K562 (cell line): ENCODE measurements around the gene VAT1L.

ENCODE experiments used
- ARHGAP35 ChIP-seq: fragments of 450-650 bp; IDR thresholded peaks from 2 replicates; pipeline ENCODE4 v1.6.1; 2018; ENCODE audit not compliant: partially characterized antibody
- NFE2L1 ChIP-seq: fragments of 450-650 bp; IDR thresholded peaks from 2 replicates; pipeline ENCODE4 v1.6.1; 2016; ENCODE audit warnings: missing genetic modification characterization, low read depth, mild to moderate bottlenecking, missing compliant biosample characterization, moderate library complexity, borderline replicate concordance
- RAD51 ChIP-seq: fragments of 450-650 bp; IDR thresholded peaks from 2 replicates; pipeline ENCODE4 v1.7.1; 2016; ENCODE audit warnings: low read depth, mild to moderate bottlenecking, borderline replicate concordance
- SMC3 ChIP-seq: conservative IDR thresholded peaks from 2 replicates; pipeline ENCODE4 v1.6.1; 2011; ENCODE audit warnings: low read depth, low read length, improper control_type of control experiment; ENCODE audit not compliant: insufficient read depth
- SPI1 ChIP-seq: IDR thresholded peaks from 2 replicates; pipeline ENCODE4 v1.6.1; 2011; ENCODE audit warnings: low read depth, low read length, control low read depth, borderline replicate concordance
- TAF1 ChIP-seq: IDR thresholded peaks from 2 replicates; pipeline ENCODE4 v1.6.1; 2011; ENCODE audit warnings: mild to moderate bottlenecking, low read length, moderate library complexity; ENCODE audit not compliant: insufficient read depth, control insufficient read depth, severe bottlenecking; ENCODE audit errors: extremely low read depth
- ZC3H8 ChIP-seq: fragments of 450-650 bp; IDR thresholded peaks from 2 replicates; pipeline ENCODE4 v1.6.1; 2017
- TF ChIP-seq, protein P1 (sequence below), 3 experiments: IDR thresholded peaks in 2 of 3; conservative IDR thresholded peaks in 1 of 3; 2 replicates each; pipeline ENCODE4 v1.5.1; 2011 to 2012; ENCODE audit warnings: low read length in 3 of 3, mild to moderate bottlenecking in 3 of 3, control low read depth in 2 of 3, improper control_type of control experiment in 1 of 3, inconsistent platforms in 1 of 3, low read depth in 1 of 3, mixed read lengths in 1 of 3, moderate library complexity in 1 of 3; ENCODE audit not compliant: insufficient read depth in 2 of 3

DNA sequence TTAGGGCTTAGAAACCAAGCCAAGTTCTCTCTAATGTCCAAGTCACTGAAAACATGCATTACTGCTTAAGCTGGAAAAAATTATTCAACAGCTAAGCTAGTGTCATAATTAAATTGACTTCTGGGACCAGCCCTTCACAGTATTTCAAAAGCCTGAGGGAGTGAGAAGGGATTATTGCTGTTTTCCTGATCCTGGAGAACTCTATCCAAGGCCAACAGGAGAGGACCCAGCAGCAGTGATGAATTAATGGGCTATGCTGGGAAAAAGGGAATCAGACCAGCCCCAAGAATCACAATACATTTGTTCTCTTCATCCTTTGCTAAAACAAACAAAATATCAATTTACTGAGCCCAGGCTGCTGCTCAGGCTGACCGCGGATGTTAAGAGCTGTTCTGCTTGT is 199.4 kb downstream of the VAT1L start:
- TF ChIP-seq, protein P1, sequence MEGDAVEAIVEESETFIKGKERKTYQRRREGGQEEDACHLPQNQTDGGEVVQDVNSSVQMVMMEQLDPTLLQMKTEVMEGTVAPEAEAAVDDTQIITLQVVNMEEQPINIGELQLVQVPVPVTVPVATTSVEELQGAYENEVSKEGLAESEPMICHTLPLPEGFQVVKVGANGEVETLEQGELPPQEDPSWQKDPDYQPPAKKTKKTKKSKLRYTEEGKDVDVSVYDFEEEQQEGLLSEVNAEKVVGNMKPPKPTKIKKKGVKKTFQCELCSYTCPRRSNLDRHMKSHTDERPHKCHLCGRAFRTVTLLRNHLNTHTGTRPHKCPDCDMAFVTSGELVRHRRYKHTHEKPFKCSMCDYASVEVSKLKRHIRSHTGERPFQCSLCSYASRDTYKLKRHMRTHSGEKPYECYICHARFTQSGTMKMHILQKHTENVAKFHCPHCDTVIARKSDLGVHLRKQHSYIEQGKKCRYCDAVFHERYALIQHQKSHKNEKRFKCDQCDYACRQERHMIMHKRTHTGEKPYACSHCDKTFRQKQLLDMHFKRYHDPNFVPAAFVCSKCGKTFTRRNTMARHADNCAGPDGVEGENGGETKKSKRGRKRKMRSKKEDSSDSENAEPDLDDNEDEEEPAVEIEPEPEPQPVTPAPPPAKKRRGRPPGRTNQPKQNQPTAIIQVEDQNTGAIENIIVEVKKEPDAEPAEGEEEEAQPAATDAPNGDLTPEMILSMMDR (IDR thresholded peaks at IDR 0.05 in 2 of 3, conservative IDR thresholded peaks at IDR 0.05 in 1 of 3; ENCODE audit: insufficient read depth in 2 of 3, low read depth in 1 of 3, low read length in 3 of 3) = no peak
- no peak for TF ChIP-seq NFE2L1 (tag)
- TF ChIP-seq SPI1 = no peak
- TF ChIP-seq TAF1 = no peak
- no peak for TF ChIP-seq SMC3
- no peak for TF ChIP-seq RAD51
- no peak for TF ChIP-seq ARHGAP35
- no peak for TF ChIP-seq ZC3H8
